C4-2B (cell line): ENCODE measurements around the gene GRIN3A.

Experiments used
- ZFX ChIP-seq: fragments of 450-650 bp; IDR thresholded peaks from 2 replicates; pipeline ENCODE4 v1.6.1; 2017
- TF ChIP-seq, protein P1 (sequence below): fragments of 450-650 bp; conservative IDR thresholded peaks from 2 replicates; pipeline ENCODE4 v1.5.1; 2017; ENCODE audit warnings: mild to moderate bottlenecking

DNA sequence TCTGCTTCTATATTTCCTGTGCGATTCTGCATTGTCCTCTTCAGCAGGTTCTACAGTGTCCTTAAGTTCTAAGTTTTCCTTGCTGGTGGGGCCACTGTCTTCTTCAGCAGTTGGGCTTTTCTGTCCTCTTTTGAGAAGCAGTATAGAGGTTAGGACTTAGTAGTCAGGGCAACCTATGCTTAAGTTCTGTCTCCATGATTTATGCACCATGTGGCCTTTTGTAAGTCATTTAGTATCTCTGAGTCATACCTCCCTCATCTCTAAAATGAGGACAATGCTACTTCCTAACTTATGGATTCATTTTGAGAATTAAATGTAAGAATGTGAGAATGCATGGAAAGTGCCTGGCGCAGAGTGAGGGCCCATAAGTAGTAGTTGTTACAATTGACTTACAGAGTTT lies 46.8 kb downstream of the GRIN3A start:
- TF ChIP-seq, protein P1, sequence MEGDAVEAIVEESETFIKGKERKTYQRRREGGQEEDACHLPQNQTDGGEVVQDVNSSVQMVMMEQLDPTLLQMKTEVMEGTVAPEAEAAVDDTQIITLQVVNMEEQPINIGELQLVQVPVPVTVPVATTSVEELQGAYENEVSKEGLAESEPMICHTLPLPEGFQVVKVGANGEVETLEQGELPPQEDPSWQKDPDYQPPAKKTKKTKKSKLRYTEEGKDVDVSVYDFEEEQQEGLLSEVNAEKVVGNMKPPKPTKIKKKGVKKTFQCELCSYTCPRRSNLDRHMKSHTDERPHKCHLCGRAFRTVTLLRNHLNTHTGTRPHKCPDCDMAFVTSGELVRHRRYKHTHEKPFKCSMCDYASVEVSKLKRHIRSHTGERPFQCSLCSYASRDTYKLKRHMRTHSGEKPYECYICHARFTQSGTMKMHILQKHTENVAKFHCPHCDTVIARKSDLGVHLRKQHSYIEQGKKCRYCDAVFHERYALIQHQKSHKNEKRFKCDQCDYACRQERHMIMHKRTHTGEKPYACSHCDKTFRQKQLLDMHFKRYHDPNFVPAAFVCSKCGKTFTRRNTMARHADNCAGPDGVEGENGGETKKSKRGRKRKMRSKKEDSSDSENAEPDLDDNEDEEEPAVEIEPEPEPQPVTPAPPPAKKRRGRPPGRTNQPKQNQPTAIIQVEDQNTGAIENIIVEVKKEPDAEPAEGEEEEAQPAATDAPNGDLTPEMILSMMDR = no peak
- TF ChIP-seq ZFX = no peak
